Hepatocyte (in vitro differentiated cells): Measurements from ENCODE around the gene POTEH.
"Not testable (repeated sequence)": the region's sequence is repeated elsewhere in the genome, so short reads cannot be mapped to it uniquely, and the experiment has no call there.

ENCODE experiments used
- EZH2phosphoT487 ChIP-seq: fragments of 200-600 bp; sonication (generic); IDR thresholded peaks from one replicate; pipeline ENCODE4 v1.6.1; 2018; ENCODE audit warnings: antibody characterized with exemption, mild to moderate bottlenecking, low read depth, moderate library complexity; ENCODE audit not compliant: unreplicated experiment, severe bottlenecking
- TF ChIP-seq, protein P1 (sequence below): fragments of 200-600 bp; sonication (generic); IDR thresholded peaks from 2 replicates; pipeline ENCODE4 v1.5.1; 2016; ENCODE audit warnings: antibody characterized with exemption, mild to moderate bottlenecking; ENCODE audit not compliant: poor library complexity

DNA sequence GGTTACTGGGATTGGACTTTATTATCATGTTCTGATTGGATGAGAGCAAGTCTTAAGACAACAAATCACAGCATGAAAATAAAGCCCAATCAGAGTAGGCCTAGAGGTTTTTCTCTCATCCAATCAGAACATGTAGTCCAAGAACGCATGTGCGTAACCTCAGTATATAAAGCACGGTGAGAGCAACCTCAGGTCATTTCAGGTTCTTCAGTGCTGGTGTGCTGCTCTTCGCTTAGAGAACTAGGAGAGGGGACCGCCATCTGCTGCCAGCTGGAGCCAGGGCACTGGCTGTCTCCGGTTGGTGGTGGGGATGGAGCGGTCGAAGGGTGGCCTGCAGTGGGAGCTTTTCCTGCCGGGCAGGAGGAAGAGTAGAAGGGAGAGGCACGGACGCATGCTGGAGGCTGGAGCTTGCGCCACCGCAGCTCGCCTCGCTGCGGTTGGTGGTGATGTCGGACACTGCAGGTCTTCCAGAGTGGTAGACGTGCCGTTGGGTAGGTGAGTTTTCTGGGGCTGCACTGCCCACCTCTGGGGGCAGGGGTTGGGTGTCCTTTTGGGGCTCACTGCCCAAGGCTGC, 47.5 kb upstream of the POTEH start:
- TF ChIP-seq, protein P1, sequence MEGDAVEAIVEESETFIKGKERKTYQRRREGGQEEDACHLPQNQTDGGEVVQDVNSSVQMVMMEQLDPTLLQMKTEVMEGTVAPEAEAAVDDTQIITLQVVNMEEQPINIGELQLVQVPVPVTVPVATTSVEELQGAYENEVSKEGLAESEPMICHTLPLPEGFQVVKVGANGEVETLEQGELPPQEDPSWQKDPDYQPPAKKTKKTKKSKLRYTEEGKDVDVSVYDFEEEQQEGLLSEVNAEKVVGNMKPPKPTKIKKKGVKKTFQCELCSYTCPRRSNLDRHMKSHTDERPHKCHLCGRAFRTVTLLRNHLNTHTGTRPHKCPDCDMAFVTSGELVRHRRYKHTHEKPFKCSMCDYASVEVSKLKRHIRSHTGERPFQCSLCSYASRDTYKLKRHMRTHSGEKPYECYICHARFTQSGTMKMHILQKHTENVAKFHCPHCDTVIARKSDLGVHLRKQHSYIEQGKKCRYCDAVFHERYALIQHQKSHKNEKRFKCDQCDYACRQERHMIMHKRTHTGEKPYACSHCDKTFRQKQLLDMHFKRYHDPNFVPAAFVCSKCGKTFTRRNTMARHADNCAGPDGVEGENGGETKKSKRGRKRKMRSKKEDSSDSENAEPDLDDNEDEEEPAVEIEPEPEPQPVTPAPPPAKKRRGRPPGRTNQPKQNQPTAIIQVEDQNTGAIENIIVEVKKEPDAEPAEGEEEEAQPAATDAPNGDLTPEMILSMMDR = not testable (repeated sequence)
- TF ChIP-seq EZH2phosphoT487 = not testable (repeated sequence)
